Upper lobe of left lung (tissue), 6 donors: Measurements from ENCODE around the gene SAMD4A. TPM values are rescaled to one million over a fixed set of nuclear protein-coding genes. Genes with fewer than 3 reads are reported as not detected.

ENCODE experiments used
- ATAC-seq, 2 donors: fragments of 200-7000 bp; cut with Tn5 transposase; one replicate each; pipeline ENCODE4 v1.9.1; 2022; ENCODE audit warnings: mild to moderate bottlenecking in 2 of 2, moderate library complexity in 2 of 2; ENCODE audit not compliant: low FRiP score in 2 of 2
- DNase-seq, 2 donors: peaks; one replicate each; pipeline ENCODE4 v3.0.0-alpha.2; 2019 to 2020
- H3K27ac ChIP-seq, 4 donors: fragments of 200-600 bp; sonication (generic); one replicate each; pipeline ENCODE4 v1.5.1; 2016 to 2019
- H3K27me3 ChIP-seq, 4 donors: fragments of 200-600 bp; sonication (generic); one replicate each; pipeline ENCODE4 v1.5.1; 2017 to 2019
- H3K36me3 ChIP-seq, 4 donors: fragments of 200-600 bp; sonication (generic); one replicate each; pipeline ENCODE4 v1.5.1; 2016 to 2019
- H3K4me1 ChIP-seq, 4 donors: fragments of 200-600 bp; sonication (generic); one replicate each; pipeline ENCODE4 v1.5.1; 2018 to 2019
- H3K4me3 ChIP-seq, 4 donors: fragments of 200-600 bp; sonication (generic); one replicate each; pipeline ENCODE4 v1.5.1; 2017 to 2019; ENCODE audit warnings: mild to moderate bottlenecking in 2 of 4, moderate library complexity in 1 of 4
- H3K9me3 ChIP-seq, 4 donors: fragments of 200-600 bp; sonication (generic); one replicate each; pipeline ENCODE4 v1.5.1; 2018 to 2019
- CTCF ChIP-seq, 6 experiments: fragments of 450-650 bp in 4 of 6; fragments of 200-600 bp in 2 of 6; sonication (generic) in 2 of 6; IDR thresholded peaks; one replicate each; pipeline ENCODE4 v1.5.1; 2016 to 2019; ENCODE audit warnings: antibody characterized with exemption in 6 of 6
- EP300 ChIP-seq, 4 donors: sonication (generic); formaldehyde crosslinking; IDR thresholded peaks; one replicate each; pipeline ENCODE4 v1.5.1; 2017; ENCODE audit warnings: antibody characterized with exemption in 4 of 4, control low read depth in 2 of 4
- POLR2A ChIP-seq, 4 donors: fragments of 450-650 bp; IDR thresholded peaks; one replicate each; pipeline ENCODE4 v1.5.1; 2016 to 2017; ENCODE audit warnings: antibody characterized with exemption in 4 of 4, mild to moderate bottlenecking in 2 of 4
- POLR2AphosphoS5 ChIP-seq, 2 donors: sonication (generic); formaldehyde crosslinking; IDR thresholded peaks; one replicate each; pipeline ENCODE4 v1.5.1; 2017; ENCODE audit warnings: antibody characterized with exemption in 2 of 2
- WGBS, 2 donors: methylation state at CpG; one replicate each; pipeline ENCODE4 v1.1.5; 2017 to 2018; 5-methylcytosine and 5-hydroxymethylcytosine counted together
- total RNA-seq, 6 donors: library from RNA; depleted of rRNA in 4 of 6; stranded (reverse); fragments of >200 nt in 4 of 6; gene quantifications; one replicate each; pipeline versions ENCODE4 v1.1.0 to v1.2.1, GENCODE V29; 2016 to 2021
- donor health status: DM: no; HTN: no; CAD: no; lungs with moderate emphysema.
- donor health status: DM: no; HTN: yes; CAD: no; lungs with severe emphysema.

Gene SAMD4A
- total RNA-seq, 6 donors from 2014 or later: 26.0 to 68.3 (median 37.0) TPM

GRCh38 chr14:54687750-54688119, 120.8 kb downstream of the SAMD4A start:
- 76 to 77% methylated on average over 2 of the region's 2 CpGs for WGBS, 2 donors
- no peaks in the 10 kb centered on the region for H3K27me3 ChIP-seq
- H3K27ac ChIP-seq: peak overlapping the region; percentile 51 to 74 (median 62)
- ATAC-seq: no peak
- no peaks in the 10 kb centered on the region for H3K9me3 ChIP-seq
- no peak overlapping the region for H3K4me3 ChIP-seq
- DNase-seq: no peak
- TF ChIP-seq POLR2A (IDR thresholded peaks at IDR 0.05): no peak
- TF ChIP-seq EP300 (IDR thresholded peaks at IDR 0.05): no peak
- TF ChIP-seq CTCF (IDR thresholded peaks at IDR 0.05): no peak
- TF ChIP-seq POLR2AphosphoS5 (IDR thresholded peaks at IDR 0.05): no peak
- no peaks in the 10 kb centered on the region for H3K36me3 ChIP-seq
- H3K4me1 ChIP-seq: peaks cover 21 to 33% (median 24%) of the 10 kb centered on the region in 4 donors

GRCh38 chr14:54688229-54688628, 121.3 kb downstream of the SAMD4A start:
- H3K27me3 ChIP-seq: no peaks in the 10 kb centered on the region
- no peak for DNase-seq
- H3K4me3 ChIP-seq: no peak overlapping the region
- TF ChIP-seq EP300 (IDR thresholded peaks at IDR 0.05): no peak
- TF ChIP-seq CTCF (IDR thresholded peaks at IDR 0.05): no peak
- no peak for TF ChIP-seq POLR2AphosphoS5 (IDR thresholded peaks at IDR 0.05)
- no peak for TF ChIP-seq POLR2A (IDR thresholded peaks at IDR 0.05)
- H3K27ac ChIP-seq: peak overlapping the region in 2 of 4 donors; percentile 9 to 57
- ATAC-seq: no peak
- H3K4me1 ChIP-seq: peaks cover 21 to 33% (median 24%) of the 10 kb centered on the region in 4 donors
- H3K36me3 ChIP-seq: no peaks in the 10 kb centered on the region
- no peaks in the 10 kb centered on the region for H3K9me3 ChIP-seq
- 78 to 79% methylated on average over 9 to 10 of the region's 10 CpGs for WGBS, 2 donors

GRCh38 chr14:54689928-54690327, 123.0 kb downstream of the SAMD4A start:
- 92 to 100% methylated on average over 1 of the region's 1 CpG for WGBS, 2 donors
- no peak for ATAC-seq
- Histone ChIP-seq H3K27me3 (no peaks in the 10 kb centered on the region), H3K4me3 (no peak overlapping the region), H3K9me3 (no peaks in the 10 kb centered on the region), H3K4me1 (peaks cover 10 to 20% (median 13%) of the 10 kb centered on the region in 4 donors), H3K36me3 (no peaks in the 10 kb centered on the region), H3K27ac (no peak overlapping the region)
- no peak for DNase-seq
- TF ChIP-seq POLR2A (IDR thresholded peaks at IDR 0.05) (no peak), POLR2AphosphoS5 (IDR thresholded peaks at IDR 0.05) (no peak), EP300 (IDR thresholded peaks at IDR 0.05) (no peak), CTCF (IDR thresholded peaks at IDR 0.05) (no peak)

GRCh38 chr14:54690887-54691286, 124.0 kb downstream of the SAMD4A start:
- H3K27ac ChIP-seq: no peak overlapping the region
- 90 to 100% methylated on average over 2 of the region's 2 CpGs for WGBS, 2 donors
- DNase-seq: no peak

More at GRCh38 chr14:54690887-54691286, 124.0 kb downstream of the SAMD4A start:
- Histone ChIP-seq H3K9me3 (no peaks in the 10 kb centered on the region), H3K36me3 (no peaks in the 10 kb centered on the region), H3K4me1 (peaks cover 6 to 12% (median 7%) of the 10 kb centered on the region in 4 donors), H3K4me3 (no peak overlapping the region), H3K27me3 (no peaks in the 10 kb centered on the region)
- TF ChIP-seq CTCF (IDR thresholded peaks at IDR 0.05) (no peak), EP300 (IDR thresholded peaks at IDR 0.05) (no peak), POLR2A (IDR thresholded peaks at IDR 0.05) (no peak), POLR2AphosphoS5 (IDR thresholded peaks at IDR 0.05) (no peak)
- no peak for ATAC-seq
